HG02623 (cell line): ENCODE data around the gene DENND6B.
"Not testable (repeated sequence)": the region's sequence is repeated elsewhere in the genome, so short reads cannot be mapped to it uniquely, and the experiment has no call there.

ENCODE experiments used
- ATAC-seq: cut with Tn5 transposase; IDR thresholded peaks from one replicate; pipeline ENCODE4 v1.9.1; 2021; ENCODE audit warnings: moderate library complexity; ENCODE audit not compliant: unreplicated experiment

DENND6B gene

DNA sequence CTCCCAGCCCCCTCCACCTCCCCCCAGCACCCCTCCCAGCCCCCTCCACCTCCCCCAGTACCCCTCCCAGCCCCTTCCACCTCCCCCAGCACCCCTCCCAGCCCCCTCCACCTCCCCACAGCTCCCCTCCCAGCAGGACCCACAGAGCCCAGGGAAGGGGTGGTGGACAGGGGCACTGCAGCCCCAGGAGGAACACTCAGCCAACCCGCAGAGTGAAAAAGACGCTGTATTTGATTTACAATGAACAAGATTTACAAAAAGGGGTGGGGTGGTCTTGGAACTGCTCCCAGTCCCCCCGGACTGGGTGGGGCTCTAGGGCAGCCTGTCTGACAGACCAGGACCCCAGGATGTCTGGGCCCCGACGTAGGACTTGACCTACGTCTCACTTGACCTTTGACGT is 52.0 kb downstream of the DENND6B start:
- ATAC-seq = no peak

DNA sequence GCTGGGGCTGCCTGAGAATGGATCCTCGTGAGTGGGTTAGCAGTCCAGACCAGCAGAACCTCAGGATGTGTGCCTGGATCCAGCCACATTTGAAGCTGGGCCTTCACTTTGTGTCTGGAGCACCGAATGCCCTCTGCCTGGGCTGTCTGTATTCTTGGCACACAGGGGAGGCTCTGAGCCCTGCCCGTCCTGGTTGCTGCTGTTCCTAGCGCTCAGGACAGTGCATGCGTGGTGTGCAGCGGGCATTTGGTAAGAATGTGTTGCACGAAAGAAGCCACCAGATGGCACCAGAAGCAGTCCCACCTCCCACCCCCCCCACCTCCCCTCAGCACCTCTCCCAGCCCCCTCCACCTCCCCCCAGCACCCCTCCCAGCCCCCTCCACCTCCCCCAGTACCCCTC is 52.5 kb downstream of the DENND6B start:
- no peak for ATAC-seq

DNA sequence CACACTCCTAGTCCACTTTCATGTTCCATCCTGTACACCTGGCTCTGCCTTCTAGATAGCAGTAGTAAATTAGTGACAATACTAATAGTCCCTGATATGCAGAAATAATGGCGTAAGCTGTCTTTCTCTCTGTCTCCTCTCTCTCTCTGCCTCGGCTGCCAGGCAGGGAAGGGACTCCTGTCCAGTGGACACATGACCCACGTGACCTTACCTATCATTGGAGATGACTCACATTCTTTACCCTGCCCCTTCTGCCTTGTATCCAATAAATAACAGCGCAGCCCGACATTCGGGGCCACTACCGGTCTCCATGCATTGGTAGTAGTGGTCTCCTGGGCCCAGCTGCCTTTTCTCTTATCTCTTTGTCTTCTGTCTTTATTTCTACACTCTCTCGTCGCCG is 53.0 kb downstream of the DENND6B start:
- ATAC-seq = not testable (repeated sequence)

DNA sequence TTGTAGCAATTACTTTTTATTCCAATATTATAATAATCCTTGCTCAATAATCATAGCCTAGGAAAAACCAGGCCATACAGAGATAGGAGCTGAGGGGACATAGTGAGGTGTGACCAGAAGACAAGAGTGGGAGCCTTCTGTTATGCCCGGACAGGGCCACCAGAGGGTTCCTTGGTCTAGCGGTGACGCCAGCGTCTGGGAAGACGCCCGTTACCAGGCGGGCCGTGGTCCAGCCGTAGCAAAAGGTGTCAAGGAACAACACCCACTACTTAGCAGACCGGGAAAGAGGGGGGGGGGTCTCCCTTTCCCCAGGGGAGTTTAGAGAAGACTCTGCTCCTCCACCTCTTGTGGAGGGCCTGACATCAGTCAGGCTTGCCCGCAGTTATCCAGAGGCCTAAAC is 53.5 kb downstream of the DENND6B start:
- not testable (repeated sequence) for ATAC-seq

DNA sequence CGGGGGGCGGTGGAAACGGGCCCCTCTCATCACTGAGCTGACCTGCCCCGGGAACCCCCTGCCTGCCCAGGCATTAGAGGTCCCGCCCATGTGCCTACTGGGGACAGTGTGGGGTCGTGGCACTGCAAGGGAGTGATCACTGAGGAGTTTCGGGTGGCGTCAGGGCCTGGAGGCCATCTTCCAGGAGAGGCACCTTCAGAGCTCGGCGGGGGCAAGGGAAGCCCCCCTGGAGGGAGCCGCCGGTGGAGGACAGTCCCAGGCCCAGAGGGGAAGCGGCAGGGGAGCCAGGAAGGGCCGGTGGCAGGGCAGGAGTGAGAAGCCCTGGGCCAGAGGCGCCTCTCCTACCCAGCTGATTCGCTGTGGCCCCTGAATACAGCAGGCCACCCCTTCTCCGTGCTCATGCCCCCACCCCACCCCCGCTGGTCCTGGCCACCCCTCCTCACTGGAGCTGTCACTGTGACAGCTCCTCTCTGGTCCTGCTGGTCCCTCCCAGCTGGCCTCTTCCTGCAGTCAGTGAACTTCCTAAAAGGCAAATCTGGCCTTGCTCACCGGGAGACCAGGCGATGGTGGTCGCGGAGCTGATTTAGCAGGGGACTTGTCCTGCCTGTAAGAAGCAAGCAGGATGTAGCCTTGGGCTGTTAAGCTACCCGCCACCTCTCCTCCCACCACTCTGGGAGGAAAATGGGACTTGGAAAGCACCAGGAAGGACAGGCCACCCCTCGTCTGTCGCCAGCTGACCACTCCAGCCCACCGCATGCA is 54.6 kb downstream of the DENND6B start:
- ATAC-seq = no peak

DNA sequence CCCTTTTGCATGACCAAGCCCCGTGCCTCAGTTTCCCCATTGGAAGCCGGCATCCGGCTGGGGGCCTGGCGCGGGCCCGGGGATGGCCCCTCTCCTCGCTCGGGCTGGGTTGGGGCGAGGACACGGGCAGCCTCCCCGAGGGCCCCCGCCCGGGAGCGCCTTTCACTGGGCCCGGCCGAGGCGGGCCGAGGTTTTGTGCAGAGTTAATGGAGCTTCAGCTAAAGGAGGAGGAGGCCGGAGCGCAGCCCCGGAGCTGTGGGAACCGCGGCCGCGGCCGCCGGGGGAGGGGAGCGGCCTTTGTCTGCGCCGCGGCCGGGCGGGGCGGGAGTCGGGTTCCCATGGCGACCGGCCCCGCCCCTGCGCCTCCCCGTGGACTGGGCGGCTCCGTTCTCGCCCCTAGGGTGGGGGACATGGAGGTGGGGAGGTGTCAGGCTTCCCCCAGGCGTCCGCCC is 55.3 kb downstream of the DENND6B start:
- ATAC-seq = no peak

DNA sequence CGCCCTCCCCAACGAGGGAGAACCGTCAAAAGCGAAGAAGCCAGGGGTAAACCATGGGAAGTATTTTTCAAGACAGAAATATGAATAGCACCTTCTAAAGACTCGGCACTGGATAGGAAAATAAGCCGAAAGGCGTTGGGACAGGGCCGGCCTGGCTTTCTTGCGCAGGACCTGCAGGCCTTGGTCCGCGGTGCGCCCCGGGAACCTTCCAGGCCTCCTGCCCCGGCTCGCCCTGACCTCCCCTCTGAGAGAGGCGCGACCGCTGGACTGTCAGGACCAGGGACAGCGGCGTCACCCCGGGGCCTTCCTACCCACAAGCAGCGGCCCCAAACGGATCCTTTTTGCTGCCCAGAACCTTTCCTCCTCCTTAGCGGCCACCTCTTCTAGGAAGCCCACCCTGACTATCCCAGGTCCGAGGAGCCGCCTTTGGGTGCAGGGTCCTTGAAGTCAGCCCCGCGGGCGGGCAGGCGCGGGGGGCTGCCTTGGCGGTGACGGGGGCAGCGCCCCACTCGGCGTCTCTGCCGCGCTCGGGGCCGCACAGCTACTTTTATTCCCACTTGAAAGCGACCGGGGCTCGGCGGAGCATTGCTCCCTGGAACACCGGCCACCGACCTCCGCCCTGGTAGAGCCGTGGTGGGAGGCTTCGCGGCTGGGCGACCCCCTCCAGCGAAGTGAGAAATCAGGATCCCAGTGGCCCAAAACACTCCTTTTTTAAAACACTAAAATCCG is 56.0 kb downstream of the DENND6B start:
- no peak for ATAC-seq

DNA sequence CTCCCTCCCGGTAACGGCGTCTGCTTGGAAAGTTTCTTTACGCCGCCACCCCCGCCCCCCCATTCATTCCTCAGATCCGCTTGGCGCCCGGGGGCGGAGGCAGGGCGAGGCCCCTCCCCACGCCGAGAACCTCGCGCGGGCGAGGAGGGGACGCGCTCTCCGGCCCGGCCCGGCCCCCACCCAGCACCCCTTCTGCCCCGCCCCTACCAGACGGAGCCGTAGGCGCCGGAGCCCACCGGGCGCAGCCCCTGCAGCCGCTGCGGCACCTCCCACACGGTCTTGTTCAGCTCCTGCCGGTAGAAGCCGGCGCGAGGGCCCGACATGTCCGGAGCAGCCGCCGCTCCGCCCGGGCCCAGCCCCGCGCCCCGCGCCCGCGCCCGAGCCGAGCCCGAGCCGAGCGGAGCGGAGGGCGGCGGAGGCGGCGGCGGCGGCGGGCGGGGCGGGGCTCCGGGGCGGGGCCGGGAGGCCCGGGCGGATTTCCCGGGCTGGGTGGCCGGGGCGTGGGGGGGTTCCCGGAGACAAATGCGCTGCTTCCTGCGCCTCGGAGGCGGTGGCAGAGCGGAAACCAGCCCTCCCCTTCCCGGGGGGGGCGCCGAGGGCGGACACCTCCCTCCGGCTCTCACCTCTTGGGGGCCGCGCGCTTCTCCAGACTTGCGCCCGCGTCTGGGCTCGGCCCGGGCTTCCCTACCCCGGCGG is 56.7 kb downstream of the DENND6B start, which contains the start of gene MAPK11:
MAPK11 (minus strand) TSS at position 411 of the 696 bp plus-strand sequence; CDS start at position 323, 88 bp downstream.
- no peak for ATAC-seq

DNA sequence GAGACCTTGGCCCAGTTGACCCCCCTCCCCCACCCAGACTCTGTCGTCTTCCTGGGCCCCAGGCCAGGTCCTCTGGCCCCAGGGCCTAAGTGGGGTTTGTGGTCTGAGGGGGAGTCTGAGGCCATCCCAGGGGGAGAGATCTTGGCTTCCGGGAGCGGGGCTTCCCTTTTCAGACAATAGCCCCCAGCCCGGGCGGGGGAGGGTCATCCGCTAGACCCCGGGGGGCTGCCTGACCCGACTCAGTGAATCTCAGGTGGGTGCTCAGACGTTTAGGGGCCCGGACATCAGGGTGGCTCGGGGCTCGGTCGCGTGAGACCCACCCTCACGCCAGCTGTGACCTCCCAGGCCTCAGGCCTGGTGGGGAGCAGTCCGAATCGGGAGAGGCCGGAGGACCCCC is 57.2 kb downstream of the DENND6B start:
- no peak for ATAC-seq

DNA sequence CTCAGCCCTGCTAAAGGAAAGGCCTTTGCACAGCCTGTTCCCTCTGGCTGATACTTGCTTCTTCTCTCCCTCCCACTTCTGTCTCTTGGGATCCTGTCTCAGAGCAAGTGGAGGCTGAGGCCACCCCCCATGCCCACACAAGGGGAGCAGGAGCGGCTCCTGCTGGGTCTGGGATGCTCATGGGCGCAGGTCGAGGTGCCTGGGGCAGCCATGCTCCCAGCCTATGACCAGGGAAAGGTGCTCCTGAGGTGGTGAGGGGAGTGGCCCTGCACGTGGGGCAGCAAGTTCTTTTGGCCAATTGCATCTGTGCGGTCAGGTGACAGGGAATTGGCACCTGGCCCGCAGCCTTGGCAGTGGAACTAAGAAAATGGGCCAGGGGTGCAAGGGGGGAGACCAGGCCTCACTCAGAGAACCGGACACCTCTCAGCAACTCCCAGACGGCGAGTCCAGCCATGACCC is 58.1 kb downstream of the DENND6B start:
- no peak for ATAC-seq

DNA sequence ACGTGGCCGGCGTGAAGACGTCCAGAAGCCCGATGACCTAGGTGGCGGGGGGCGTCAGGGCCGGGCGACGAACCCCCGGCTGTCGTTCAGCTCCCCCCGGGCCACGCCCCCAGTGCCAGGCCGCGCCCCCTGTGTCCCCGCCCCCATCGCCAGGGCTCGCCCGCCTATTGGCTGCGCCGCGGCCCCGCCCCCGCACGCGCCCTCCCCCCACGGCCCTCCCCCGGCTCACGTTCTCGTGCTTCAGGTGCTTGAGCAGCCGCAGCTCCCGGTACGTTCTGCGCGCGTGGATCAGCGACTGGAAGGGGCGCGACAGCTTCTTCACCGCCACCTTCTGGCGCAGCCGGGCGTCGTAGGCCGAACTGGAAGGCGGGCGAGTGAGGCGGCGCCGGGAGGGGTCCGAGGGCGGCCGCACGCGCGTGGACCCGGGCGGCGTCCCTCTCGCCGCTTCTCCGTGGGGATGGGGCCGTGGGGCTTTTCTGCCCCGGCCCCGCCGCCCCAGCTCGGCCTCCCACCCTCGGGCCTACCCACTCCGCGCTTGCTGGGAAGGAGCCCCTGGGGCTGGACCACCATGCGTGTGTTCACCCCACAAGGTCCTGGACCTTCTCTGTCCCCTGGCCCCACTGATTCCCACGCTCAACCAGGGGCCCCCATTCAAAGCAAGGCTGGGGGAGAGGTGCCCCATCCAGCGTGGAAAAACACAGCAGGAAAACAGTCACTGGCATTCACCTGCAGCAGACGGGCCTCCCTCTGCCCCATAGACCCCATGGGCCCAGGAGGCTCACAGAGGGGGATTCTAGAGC is 59.0 kb downstream of the DENND6B start:
- no peak for ATAC-seq

DNA sequence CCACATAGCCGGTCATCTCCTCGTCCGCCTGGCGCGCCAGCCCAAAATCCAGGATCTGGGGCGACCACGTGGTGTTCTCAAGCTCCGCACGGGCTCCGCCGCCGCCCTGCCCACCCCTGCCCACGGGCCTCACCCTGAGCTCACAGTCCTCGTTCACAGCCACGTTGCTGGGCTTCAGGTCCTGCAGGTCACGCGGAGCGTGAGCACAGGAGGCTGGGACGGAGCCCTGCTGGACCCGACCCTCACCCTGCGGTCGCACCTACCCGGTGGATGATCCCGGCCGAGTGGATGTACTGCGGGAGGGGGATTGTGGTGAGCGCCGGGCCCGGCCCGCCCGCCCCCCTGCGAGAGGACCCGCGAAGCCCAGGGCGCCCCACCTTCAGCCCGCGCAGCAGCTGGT is 59.8 kb downstream of the DENND6B start:
- no peak for ATAC-seq

DNA sequence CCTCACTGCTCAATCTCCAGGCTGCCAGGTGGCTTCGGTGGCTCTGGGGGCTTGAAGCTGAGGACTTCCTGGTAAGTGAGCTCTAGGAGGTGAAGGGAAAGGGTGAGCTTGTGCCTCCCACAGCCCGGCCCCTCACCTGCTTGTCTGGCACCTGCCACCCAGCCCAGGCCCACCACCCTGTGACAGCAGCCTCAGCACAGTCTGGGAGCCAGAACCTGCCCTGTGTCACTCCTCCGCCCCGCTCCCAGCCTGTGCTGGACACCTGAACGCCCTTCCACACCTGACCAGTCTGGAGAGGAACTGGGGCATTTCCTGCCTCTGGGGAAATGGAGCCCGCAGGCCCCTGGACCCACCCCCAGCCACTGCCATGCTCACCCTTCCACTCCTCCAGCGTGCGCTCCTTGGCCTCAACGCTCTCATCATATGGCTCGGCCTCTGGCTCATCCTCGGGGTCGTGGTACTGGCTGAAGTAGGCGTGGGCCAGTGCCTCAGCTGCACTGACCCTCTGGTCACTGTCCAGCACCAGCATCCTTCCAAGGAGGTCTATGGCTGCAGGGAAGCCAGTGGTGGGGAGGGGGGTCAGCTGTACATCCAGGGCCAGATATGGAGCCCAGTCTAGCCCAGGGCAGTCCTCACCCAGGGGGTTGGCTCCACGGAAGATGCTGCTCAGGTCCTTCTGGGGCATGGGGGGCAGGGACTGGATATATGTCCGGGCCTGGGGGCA is 61.7 kb downstream of the DENND6B start:
- ATAC-seq = no peak

DNA sequence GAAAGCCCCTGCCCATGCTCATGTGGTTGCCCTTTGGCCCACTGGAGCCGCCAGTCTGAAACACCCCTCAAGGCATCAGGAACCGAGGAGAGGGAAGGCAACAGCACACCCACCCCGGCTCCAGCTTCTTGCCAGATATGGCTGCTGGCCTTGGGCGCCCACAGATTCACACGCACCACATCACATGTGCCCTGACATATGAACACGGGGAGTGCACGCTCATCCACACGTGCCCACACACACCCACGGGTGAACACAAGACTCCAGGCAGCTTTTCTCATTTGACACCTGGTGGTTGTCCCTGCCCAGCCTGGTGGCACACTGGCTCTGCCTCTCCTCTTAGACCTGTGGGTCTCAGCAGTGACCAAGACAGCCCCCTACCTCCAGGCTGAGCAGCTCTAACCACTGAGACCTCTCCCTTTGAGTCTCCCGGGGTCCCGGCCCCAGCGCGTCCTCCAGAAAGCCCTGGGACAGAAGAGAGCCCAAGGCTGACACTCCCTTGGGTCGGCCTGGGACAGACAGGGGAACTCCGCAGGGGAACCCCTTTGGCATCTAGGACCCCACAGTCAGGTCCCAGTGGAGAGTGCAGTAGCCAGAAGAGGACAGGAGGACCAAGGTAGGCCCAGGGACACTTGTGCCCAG is 62.6 kb downstream of the DENND6B start:
- no peak for ATAC-seq

DNA sequence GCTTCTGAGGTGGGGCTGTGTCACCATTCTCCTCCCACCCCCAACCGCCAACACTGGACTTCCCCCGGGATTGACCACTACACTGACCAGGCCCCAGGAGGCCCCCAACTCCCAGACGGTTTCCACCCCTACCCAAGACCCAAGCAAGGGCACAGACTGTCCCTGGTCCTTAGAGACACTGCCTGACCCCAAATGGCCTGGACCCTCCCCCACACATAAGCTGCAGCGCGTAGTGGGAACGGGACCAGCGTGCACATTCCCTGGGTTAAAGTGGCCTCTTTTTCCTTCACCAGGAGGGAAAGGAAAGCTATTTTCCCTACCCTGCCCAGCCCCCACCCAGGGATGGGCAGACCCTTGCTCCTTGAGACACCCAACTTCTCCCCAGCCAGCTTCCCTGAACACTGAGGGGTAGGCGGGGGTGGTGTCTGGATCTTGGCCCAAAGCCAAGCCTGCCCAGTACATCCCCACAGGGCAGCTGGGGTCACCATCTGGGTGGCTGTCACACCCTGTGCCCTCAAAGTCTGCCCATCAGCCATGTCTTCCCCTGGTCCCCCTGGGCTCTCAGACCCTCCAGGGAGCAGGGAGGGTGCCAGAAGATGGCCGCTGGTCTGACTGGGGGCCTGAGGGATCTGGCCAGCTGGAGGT is 63.7 kb downstream of the DENND6B start:
- no peak for ATAC-seq

DNA sequence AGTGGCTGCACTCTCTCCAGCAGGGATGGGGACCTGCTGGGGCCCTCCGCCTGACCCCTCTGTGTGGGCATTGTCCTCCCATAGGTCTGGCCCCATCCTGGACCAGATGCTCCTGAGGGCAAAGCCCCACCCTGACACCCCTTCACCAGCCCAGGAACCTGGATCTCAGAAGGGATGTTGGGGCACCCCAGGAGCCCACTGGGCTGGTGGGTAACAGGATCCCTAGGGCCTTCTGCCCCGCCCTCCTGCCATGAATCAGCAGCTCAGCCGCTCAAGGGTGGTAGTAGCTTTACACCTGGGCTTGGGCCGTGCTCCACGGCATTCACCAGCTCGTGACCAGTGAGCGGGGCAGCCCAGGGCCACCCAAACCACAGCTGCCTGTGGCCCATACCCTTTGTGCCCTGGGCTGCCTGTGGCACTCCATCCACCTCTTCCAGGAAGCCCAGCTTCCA is 64.3 kb downstream of the DENND6B start:
- no peak for ATAC-seq

DNA sequence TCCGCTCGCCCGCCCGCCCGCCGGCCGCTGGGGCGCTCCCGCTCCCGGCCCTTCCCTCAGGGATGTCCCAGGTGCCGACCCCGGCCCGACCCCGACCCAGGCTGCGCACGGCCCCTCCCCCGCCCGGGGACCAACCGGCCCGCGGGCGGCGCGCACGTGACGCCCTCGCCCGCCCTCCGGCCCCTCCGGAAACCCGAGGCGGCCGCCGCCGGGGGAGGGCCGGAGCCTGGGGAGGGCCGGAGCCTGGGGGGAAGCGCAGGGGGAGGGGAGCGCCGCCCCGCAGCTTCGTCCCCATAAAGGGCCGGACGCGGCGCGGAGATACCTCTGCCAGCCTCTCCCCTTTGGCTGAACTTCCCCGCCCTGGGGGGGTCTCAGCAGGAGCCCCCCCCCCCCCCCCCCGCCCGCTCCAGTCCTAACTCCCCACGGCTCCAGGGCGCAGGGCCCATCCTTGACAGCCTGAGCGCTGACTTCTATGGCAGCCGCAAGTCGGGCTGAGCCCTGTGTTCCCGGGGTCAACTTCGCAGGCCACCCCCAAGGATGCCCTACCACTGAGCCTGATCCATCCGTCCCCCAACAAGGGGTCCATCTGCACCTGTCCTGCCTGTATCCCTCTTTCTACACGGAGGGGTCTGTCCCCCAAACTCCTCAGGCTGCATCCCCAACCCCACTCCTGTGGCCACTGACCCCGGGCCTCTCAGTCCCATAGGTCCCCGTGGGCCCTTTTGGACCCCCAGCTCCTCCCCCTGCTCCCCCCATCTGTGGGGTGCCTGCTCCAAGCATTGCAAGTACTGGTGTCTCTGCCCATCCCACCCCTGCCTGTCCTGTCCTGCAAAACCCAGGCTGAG is 65.0 kb downstream of the DENND6B start, which contains the start of gene MAPK12:
MAPK12 (minus strand) TSS at position 69 of the 845 bp plus-strand sequence. CDS start 174 bp downstream, outside the sequence.
- ATAC-seq = no peak
